Measurements from ENCODE around the gene LRRC14B. TPM values are rescaled to one million over a fixed set of nuclear protein-coding genes. Genes with fewer than 3 reads are reported as not detected.
"Not testable (repeated sequence)": the region's sequence is repeated elsewhere in the genome, so short reads cannot be mapped to it uniquely, and the experiment has no call there.

Gene LRRC14B
- total RNA-seq, 1 experiment from 2014 or later, result not detected

DNA sequence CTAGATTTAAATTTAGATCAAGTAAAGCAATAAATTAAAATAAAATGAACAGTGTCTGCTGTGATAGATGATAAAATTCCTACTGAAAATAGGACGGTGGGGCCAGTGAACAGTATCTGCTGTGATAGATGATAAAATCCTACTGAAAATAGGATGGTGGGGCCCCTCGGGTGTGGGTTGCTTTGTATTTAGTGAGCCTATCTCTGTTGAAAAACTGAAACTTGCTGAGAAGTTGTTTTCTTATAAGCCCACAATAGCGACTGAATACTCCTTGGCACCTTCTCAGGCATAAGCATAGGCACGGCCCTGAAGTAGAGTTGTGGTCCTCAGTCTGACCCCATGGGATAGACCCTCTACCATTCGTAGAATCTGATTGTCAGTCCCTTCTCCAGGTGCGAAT lies 32.5 kb downstream of the LRRC14B start:
- no peaks in the 10 kb centered on the region for H3K9me3 Mint-ChIP-seq (ENCODE audit: low read depth, unreplicated experiment)
- no TSS peak for BruUV-seq (replicated peaks)
- peaks cover 51% of the 10 kb centered on the region for H3K36me3 Mint-ChIP-seq (ENCODE audit: insufficient read depth, unreplicated experiment)
- CTCF ChIA-PET, result no interaction called here
- no peak overlapping the region for H3K4me3 Mint-ChIP-seq (ENCODE audit: low read depth, unreplicated experiment)
- H3K4me1 Mint-ChIP-seq (ENCODE audit: low read depth, unreplicated experiment), result peaks cover 22% of the 10 kb centered on the region
- no peak overlapping the region for H3K27ac Mint-ChIP-seq (ENCODE audit: unreplicated experiment)
- H3K27me3 Mint-ChIP-seq (ENCODE audit: unreplicated experiment), result no peaks in the 10 kb centered on the region
- intact Hi-C loops (cut with micrococcal nuclease; ENCODE audit: unreplicated experiment), result no loop called here
- TF ChIP-seq, protein P1, sequence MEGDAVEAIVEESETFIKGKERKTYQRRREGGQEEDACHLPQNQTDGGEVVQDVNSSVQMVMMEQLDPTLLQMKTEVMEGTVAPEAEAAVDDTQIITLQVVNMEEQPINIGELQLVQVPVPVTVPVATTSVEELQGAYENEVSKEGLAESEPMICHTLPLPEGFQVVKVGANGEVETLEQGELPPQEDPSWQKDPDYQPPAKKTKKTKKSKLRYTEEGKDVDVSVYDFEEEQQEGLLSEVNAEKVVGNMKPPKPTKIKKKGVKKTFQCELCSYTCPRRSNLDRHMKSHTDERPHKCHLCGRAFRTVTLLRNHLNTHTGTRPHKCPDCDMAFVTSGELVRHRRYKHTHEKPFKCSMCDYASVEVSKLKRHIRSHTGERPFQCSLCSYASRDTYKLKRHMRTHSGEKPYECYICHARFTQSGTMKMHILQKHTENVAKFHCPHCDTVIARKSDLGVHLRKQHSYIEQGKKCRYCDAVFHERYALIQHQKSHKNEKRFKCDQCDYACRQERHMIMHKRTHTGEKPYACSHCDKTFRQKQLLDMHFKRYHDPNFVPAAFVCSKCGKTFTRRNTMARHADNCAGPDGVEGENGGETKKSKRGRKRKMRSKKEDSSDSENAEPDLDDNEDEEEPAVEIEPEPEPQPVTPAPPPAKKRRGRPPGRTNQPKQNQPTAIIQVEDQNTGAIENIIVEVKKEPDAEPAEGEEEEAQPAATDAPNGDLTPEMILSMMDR (IDR thresholded peaks at IDR 0.05; ENCODE audit: unreplicated experiment), result no peak
- DNase-seq, result no peak

- H3K36me3 Mint-ChIP-seq (ENCODE audit: insufficient read depth, unreplicated experiment), result peaks cover 46% of the 10 kb centered on the region
- no peaks in the 10 kb centered on the region for H3K27me3 Mint-ChIP-seq (ENCODE audit: unreplicated experiment)
- intact Hi-C loops (cut with micrococcal nuclease; ENCODE audit: unreplicated experiment), result no loop called here
- H3K4me3 Mint-ChIP-seq (ENCODE audit: low read depth, unreplicated experiment), result no peak overlapping the region
- H3K27ac Mint-ChIP-seq (ENCODE audit: unreplicated experiment), result no peak overlapping the region
- no peaks in the 10 kb centered on the region for H3K9me3 Mint-ChIP-seq (ENCODE audit: low read depth, unreplicated experiment)
- TF ChIP-seq, protein P1 (IDR thresholded peaks at IDR 0.05; ENCODE audit: unreplicated experiment), result no peak
- peaks cover 13% of the 10 kb centered on the region for H3K4me1 Mint-ChIP-seq (ENCODE audit: low read depth, unreplicated experiment)
- DNase-seq, result no peak
- no TSS peak for BruUV-seq (replicated peaks)
- CTCF ChIA-PET, result no interaction called here
Observed at GRCh38 chr5:225334-225733, 34.0 kb downstream of the LRRC14B start.

- BruUV-seq (replicated peaks); H3K9me3 Mint-ChIP-seq (ENCODE audit: low read depth, unreplicated experiment); H3K27ac Mint-ChIP-seq (ENCODE audit: unreplicated experiment); CTCF ChIA-PET; intact Hi-C loops (cut with micrococcal nuclease; ENCODE audit: unreplicated experiment); DNase-seq; H3K4me1 Mint-ChIP-seq (ENCODE audit: low read depth, unreplicated experiment); H3K4me3 Mint-ChIP-seq (ENCODE audit: low read depth, unreplicated experiment); H3K27me3 Mint-ChIP-seq (ENCODE audit: unreplicated experiment): not testable (repeated sequence)
- peaks cover 51% of the 10 kb centered on the region for H3K36me3 Mint-ChIP-seq (ENCODE audit: insufficient read depth, unreplicated experiment)
Observed at GRCh38 chr5:227375-227774, 36.1 kb downstream of the LRRC14B start.

DNA sequence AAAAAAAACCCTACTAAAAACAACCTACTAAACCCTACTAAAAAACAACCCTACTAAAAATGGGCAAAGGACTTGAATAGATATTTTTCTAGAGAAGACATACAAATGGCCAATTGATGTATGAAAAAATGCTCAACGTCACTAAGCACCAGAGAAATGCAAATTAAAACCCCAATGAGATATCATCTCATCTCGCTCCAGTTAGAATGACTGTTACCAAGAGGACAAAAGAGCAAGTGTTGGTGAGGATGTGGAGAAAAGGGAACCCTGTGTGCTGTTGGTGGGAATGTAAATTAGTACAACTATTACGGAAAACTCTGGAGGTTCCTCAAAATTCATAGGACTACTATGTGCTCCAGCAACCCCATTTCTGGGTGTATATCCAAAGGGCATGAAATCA lies 37.6 kb downstream of the LRRC14B start:
- TF ChIP-seq, protein P1 (IDR thresholded peaks at IDR 0.05; ENCODE audit: unreplicated experiment), result no peak

GRCh38 chr5:230711-231110 lies 39.4 kb downstream of the LRRC14B start:
- TF ChIP-seq, protein P1 (IDR thresholded peaks at IDR 0.05; ENCODE audit: unreplicated experiment), result no peak
- intact Hi-C loops (cut with micrococcal nuclease; ENCODE audit: unreplicated experiment), result no loop called here
- Mint-ChIP-seq H3K4me3 (ENCODE audit: low read depth, unreplicated experiment) (no peak overlapping the region), H3K4me1 (ENCODE audit: low read depth, unreplicated experiment) (no peaks in the 10 kb centered on the region), H3K36me3 (ENCODE audit: insufficient read depth, unreplicated experiment) (peaks cover 53% of the 10 kb centered on the region), H3K9me3 (ENCODE audit: low read depth, unreplicated experiment) (no peaks in the 10 kb centered on the region), H3K27ac (ENCODE audit: unreplicated experiment) (no peak overlapping the region), H3K27me3 (ENCODE audit: unreplicated experiment) (no peaks in the 10 kb centered on the region)
- CTCF ChIA-PET, result no interaction called here
- BruUV-seq (replicated peaks), result no TSS peak
- DNase-seq, result no peak

More for the DNA sequence above, 37.6 kb downstream of the LRRC14B start:
- H3K9me3 Mint-ChIP-seq (ENCODE audit: low read depth, unreplicated experiment), result no peaks in the 10 kb centered on the region
- DNase-seq, result no peak
- no peaks in the 10 kb centered on the region for H3K27me3 Mint-ChIP-seq (ENCODE audit: unreplicated experiment)
- no peaks in the 10 kb centered on the region for H3K4me1 Mint-ChIP-seq (ENCODE audit: low read depth, unreplicated experiment)
- no peak overlapping the region for H3K4me3 Mint-ChIP-seq (ENCODE audit: low read depth, unreplicated experiment)
- H3K36me3 Mint-ChIP-seq (ENCODE audit: insufficient read depth, unreplicated experiment), result peaks cover 57% of the 10 kb centered on the region
- BruUV-seq (replicated peaks), result no TSS peak
- CTCF ChIA-PET, result no interaction called here
- intact Hi-C loops (cut with micrococcal nuclease; ENCODE audit: unreplicated experiment), result no loop called here
- H3K27ac Mint-ChIP-seq (ENCODE audit: unreplicated experiment), result no peak overlapping the region
